HCT116 (cell line): ENCODE data around the gene SEMA4F.

Experiments
- CTCF ChIP-seq, 3 experiments: fragments of 200-600 bp in 1 of 3; sonication (generic) in 1 of 3; IDR thresholded peaks in 2 of 3; conservative IDR thresholded peaks in 1 of 3; 2 replicates each; pipeline ENCODE4 v1.5.1; 2012 to 2017; ENCODE audit warnings: low read depth in 2 of 3, low read length in 2 of 3, antibody characterized with exemption in 1 of 3, borderline replicate concordance in 1 of 3, control low read depth in 1 of 3, mild to moderate bottlenecking in 1 of 3, mixed read lengths in 1 of 3, mixed run types in 1 of 3, moderate library complexity in 1 of 3; ENCODE audit not compliant: insufficient read depth in 1 of 3
- EGR1 ChIP-seq: IDR thresholded peaks from 2 replicates; pipeline ENCODE4 v1.6.1; 2012; ENCODE audit warnings: low read depth
- EZH2 ChIP-seq: fragments of 200-600 bp; sonication (generic); IDR thresholded peaks from 2 replicates; pipeline ENCODE4 v1.6.1; 2017; ENCODE audit warnings: antibody characterized with exemption, mixed run types
- EZH2phosphoT487 ChIP-seq: fragments of 200-600 bp; IDR thresholded peaks from 2 replicates; pipeline ENCODE4 v1.6.1; 2018; ENCODE audit warnings: antibody characterized with exemption, borderline replicate concordance
- POLR2AphosphoS5 ChIP-seq: IDR thresholded peaks from 2 replicates; pipeline ENCODE4 v1.6.1; 2011; ENCODE audit warnings: mild to moderate bottlenecking, low read depth, low read length, moderate library complexity
- YY1 ChIP-seq: IDR thresholded peaks from 2 replicates; pipeline ENCODE4 v1.6.1; 2011; ENCODE audit warnings: low read length, low read depth, moderate library complexity, mild to moderate bottlenecking; ENCODE audit not compliant: insufficient replicate concordance; ENCODE audit errors: extremely low read depth
- TF ChIP-seq, protein P1 (sequence below): IDR thresholded peaks from 2 replicates; pipeline ENCODE4 v1.6.1; 2012
- TF ChIP-seq, protein P2 (sequence below): IDR thresholded peaks from 2 replicates; pipeline ENCODE4 v1.6.1; 2012; ENCODE audit warnings: low read depth

DNA sequence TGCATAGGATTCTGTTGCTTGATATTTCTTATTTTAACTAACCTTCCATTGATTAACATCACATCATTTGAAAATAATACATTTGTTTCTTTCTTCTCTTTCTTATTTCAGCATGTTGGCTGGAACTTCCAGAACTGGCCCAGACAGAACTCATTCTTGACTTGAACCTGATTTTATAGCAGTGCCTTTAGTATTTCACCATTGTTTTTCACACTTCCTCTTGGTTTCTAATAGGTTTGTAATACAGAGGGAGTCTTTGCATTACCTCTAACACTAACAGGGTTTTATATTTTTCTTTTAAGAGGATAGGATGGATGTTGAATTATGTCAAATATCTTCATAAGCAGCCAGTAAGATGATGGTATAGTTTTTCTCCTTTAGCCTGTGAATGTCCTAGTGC, 39.2 kb downstream of the SEMA4F start:
- no peak for TF ChIP-seq CTCF (IDR thresholded peaks at IDR 0.05 in 2 of 3, conservative IDR thresholded peaks at IDR 0.05 in 1 of 3; ENCODE audit: borderline replicate concordance in 1 of 3, insufficient read depth in 1 of 3, low read depth in 2 of 3, low read length in 2 of 3)
- no peak for TF ChIP-seq YY1
- TF ChIP-seq EGR1, result no peak
- TF ChIP-seq, protein P1, sequence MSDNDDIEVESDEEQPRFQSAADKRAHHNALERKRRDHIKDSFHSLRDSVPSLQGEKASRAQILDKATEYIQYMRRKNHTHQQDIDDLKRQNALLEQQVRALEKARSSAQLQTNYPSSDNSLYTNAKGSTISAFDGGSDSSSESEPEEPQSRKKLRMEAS, result no peak
- TF ChIP-seq, protein P2, sequence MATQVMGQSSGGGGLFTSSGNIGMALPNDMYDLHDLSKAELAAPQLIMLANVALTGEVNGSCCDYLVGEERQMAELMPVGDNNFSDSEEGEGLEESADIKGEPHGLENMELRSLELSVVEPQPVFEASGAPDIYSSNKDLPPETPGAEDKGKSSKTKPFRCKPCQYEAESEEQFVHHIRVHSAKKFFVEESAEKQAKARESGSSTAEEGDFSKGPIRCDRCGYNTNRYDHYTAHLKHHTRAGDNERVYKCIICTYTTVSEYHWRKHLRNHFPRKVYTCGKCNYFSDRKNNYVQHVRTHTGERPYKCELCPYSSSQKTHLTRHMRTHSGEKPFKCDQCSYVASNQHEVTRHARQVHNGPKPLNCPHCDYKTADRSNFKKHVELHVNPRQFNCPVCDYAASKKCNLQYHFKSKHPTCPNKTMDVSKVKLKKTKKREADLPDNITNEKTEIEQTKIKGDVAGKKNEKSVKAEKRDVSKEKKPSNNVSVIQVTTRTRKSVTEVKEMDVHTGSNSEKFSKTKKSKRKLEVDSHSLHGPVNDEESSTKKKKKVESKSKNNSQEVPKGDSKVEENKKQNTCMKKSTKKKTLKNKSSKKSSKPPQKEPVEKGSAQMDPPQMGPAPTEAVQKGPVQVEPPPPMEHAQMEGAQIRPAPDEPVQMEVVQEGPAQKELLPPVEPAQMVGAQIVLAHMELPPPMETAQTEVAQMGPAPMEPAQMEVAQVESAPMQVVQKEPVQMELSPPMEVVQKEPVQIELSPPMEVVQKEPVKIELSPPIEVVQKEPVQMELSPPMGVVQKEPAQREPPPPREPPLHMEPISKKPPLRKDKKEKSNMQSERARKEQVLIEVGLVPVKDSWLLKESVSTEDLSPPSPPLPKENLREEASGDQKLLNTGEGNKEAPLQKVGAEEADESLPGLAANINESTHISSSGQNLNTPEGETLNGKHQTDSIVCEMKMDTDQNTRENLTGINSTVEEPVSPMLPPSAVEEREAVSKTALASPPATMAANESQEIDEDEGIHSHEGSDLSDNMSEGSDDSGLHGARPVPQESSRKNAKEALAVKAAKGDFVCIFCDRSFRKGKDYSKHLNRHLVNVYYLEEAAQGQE, result no peak
- TF ChIP-seq EZH2, result no peak
- no peak for TF ChIP-seq EZH2phosphoT487
- TF ChIP-seq POLR2AphosphoS5, result no peak
